ENCODE results near the gene TRIM6.
"Not testable (repeated sequence)": the region's sequence is repeated elsewhere in the genome, so short reads cannot be mapped to it uniquely, and the experiment has no call there.

Gene TRIM6, protein sequence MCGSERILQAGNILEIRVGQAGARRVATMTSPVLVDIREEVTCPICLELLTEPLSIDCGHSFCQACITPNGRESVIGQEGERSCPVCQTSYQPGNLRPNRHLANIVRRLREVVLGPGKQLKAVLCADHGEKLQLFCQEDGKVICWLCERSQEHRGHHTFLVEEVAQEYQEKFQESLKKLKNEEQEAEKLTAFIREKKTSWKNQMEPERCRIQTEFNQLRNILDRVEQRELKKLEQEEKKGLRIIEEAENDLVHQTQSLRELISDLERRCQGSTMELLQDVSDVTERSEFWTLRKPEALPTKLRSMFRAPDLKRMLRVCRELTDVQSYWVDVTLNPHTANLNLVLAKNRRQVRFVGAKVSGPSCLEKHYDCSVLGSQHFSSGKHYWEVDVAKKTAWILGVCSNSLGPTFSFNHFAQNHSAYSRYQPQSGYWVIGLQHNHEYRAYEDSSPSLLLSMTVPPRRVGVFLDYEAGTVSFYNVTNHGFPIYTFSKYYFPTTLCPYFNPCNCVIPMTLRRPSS

DNA sequence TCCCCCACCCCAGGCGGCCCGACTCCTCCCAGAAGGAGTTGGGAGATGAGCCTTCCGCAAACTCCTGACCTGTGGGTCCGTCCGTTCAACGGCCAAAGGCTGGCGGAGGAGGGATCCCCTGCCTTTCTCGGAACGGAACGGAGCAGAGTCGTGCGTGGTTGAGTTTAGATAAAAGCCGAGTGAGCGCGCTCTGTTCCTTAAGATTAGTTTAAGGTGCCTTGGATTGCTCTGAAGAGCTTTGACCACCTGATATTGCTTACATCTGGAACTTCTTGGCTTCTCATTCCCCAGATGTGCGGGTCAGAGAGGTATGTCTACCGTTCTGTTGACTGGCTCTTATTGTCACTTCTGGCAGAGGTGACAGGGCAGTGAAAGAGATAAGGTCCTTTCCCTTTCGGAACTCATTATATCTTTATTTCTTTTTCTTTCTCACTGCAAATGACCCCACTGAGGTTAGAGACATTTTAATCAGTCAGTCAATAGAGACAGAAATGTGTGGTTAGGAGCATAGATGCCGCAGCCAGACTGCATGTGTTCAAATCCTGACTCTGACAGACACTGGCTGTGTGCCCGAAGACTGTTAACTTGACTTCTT lies at the start of gene TRIM6:
Gene TRIM6, plus strand, starts transcription at position 31 of the 595 bp plus-strand sequence. Its CDS starts 261 bp downstream, at position 292.
- DNase-seq: no peak

GRCh38 chr11:5547982-5548381 lies 48.5 kb upstream of the TRIM6 start:
- no peak for DNase-seq

GRCh38 chr11:5548440-5548839 lies 48.0 kb upstream of the TRIM6 start, which contains the start of gene OR52H1:
Gene OR52H1, minus strand, starts transcription at chr11:5548540. Its CDS starts 3,035 bp downstream, at chr11:5545505.
- DNase-seq: no peak

- no peak for DNase-seq
These were observed 45.9 kb upstream of the TRIM6 start for GRCh38 chr11:5550440-5551095.

GRCh38 chr11:5553343-5553742 lies 43.1 kb upstream of the TRIM6 start:
- DNase-seq: no peak

DNA sequence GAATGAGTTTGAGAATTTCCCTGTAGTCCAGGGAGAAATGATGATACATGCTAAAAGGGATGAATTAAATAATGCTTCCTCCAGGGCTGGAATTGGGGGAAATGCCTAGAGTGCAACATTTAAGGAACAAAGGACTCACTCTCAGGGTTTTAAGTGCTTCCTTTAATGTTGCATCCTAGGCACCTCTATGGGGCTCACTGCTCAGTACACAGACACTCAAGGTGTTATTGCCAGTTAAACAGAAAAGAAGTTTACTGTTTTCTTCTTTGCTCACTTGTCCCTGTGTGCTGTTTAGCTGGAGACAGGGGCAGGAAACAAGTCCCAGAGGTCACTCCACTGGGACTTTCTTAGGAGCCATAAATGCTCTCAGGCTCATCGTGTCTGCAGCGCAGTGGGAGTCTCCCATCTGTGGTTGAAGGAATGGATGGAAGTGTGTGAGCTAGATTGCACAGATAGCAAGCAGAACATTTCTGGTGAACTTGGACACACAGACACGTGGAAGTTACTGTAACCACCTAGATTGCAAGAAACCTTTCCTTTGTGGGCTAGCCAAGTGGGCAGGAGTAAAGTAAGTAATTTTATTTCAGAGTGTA lies 39.7 kb upstream of the TRIM6 start:
- no peak for DNase-seq

DNA sequence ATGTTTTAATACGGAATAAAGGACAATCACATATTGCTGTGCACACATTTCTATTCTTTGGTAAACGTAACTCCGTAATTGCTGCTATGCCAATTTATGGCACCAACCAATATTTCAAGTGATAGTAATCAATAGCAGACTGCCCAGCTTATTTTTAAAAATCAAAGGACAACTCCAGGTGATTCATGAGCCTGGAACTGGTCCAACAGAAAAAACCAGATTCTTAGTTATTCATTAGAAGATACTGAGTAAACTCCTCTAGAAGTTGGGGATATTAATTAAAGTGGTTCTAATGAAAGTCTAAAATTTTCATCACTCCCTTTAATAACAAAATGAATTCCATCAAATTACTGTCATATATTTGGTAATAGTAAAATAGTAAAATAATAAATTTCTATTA lies 38.7 kb upstream of the TRIM6 start:
- DNase-seq: no peak

- DNase-seq: no peak
These were observed 32.0 kb upstream of the TRIM6 start for GRCh38 chr11:5564259-5565019.

- DNase-seq: no peak
These were observed 21.8 kb upstream of the TRIM6 start for GRCh38 chr11:5574654-5575053.

- no peak for DNase-seq
These were observed 21.3 kb upstream of the TRIM6 start for GRCh38 chr11:5575152-5575551.

DNA sequence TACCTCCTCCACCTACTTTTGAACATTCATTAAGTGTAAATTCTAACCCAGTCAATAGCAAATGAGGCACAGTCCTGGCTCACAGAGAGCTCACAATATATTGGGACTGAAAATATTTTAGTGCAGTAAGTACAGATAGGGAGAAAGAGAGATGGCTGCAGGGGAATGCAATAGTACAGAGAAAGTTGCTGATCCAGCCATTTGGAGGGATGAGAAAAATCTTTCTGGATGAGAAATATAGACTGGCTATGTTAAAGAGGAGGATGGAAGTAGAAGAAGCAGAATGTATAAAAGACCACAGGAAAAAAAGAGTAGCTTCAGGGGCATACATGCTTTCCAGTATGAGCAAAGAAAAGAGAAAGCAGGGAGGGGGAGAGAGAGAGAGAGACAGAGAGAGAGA lies 19.3 kb upstream of the TRIM6 start:
- no peak for DNase-seq

DNA sequence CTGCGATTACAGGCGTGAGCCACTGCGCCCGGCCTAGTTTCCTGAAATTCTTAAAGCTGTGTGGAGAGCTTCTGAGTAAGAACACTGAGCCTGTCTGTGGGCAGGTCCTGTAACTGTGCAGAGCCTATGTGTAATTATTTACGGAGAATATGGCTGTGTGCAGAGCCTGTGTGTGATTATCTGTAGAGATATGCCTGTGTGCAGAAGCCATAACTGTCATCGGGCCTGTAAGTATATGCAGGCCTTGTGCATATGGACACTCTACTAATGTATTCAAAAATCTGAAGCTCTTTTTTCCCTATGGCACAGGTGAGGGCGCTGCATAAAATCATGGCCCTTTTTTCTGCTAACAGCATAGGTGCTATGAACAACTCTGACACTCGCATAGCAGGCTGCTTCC lies 15.9 kb upstream of the TRIM6 start, which contains the start of gene OR52B6:
Gene OR52B6, plus strand, starts transcription at position 301 of the 400 bp plus-strand sequence. Its CDS starts 0 bp downstream, at position 301.
- no peak for DNase-seq

DNA sequence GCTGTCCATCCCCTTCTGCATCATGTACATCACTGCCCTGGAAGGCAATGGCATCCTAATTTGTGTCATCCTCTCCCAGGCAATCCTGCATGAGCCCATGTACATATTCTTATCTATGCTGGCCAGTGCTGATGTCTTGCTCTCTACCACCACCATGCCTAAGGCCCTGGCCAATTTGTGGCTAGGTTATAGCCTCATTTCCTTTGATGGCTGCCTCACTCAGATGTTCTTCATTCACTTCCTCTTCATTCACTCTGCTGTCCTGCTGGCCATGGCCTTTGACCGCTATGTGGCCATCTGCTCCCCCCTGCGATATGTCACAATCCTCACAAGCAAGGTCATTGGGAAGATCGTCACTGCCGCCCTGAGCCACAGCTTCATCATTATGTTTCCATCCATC lies 15.4 kb upstream of the TRIM6 start:
- no peak for DNase-seq

DNA sequence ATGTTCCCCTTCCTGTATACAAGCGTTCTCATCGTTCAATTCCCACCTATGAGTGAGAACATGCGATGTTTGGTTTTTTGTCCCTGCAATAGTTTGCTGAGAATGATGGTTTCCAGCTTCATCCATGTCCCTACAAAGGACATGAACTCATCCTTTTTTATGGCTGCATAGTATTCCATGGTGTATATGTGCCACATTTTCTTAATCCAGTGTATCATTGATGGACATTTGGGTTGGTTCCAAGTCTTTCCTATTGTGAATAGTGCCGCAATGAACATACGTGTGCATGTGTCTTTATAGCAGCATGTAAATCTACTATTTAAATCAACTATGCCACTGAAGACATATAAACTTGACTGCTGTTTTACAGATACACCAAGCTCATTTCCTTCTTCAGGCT lies 12.0 kb upstream of the TRIM6 start:
- not testable (repeated sequence) for DNase-seq

DNA sequence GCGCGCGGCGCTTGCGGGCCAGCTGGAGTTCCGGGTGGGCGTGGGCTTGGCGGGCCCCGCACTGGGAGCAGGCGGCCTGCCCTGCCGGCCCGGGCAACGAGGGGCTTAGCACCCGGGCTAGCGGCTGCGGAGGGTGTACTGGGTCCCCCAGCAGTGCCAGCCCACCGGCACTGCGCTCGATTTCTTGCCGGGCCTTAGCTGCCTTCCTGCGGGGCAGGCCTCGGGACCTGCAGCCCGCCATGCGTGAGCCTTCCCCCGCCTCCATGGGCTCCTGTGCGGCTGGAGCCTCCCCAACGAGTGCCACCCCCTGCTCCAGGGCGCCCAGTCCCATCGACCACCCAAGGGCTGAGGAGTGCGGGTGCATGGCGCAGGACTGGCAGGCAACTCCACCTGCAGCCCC lies 6.5 kb upstream of the TRIM6 start:
- DNase-seq: not testable (repeated sequence)

- no peak for DNase-seq
These were observed 4.8 kb upstream of the TRIM6 start for GRCh38 chr11:5591613-5592012.

- DNase-seq: no peak
These were observed 3.8 kb upstream of the TRIM6 start for GRCh38 chr11:5592615-5593014.

DNA sequence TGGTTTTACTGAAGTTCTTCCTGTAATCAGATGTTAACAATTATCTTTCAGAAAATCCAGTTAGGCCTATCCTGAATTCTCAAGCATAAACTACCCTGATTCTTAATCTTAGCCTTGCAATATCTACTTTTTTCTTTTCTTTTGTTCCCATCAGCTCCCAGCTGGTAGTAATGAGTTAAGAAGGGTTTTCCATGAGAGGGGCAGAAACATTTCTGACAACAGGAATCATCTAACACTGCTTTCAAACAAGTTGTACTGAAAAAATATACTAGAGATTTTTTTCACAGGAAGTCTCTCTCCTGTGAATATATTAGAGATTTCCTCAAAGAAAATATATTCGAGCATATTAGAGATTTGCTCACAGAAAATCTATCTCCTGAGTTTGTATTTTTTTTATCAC lies 3.3 kb upstream of the TRIM6 start:
- DNase-seq: no peak

- no peak for DNase-seq
These were observed 1.5 kb downstream of the TRIM6 start for GRCh38 chr11:5597953-5598352.

DNA sequence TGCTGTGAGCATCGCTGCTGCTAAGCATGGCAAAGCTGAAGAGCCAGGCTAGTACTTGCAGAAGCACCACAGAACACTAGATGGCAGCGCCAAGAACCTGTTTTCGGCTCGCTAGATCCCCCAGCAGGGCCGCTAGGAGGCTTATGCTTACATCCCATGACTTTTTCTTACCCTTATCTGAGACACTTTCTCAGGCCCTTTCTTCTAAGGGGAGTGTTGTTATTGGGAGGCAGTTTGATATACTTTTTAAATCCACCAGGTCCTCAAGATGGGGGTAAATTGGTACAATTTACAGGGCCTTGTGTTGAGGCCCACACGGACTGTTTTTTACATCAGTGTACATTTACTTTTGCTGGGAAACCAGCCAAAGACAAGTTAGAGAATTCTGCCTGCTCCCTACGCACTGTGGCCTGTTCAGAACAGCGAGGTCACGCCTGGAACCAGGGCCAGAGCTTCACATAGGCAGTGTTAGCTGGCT lies 4.0 kb downstream of the TRIM6 start:
- DNase-seq: no peak

GRCh38 chr11:5602791-5603190 lies 6.4 kb downstream of the TRIM6 start:
- DNase-seq: not testable (repeated sequence)

GRCh38 chr11:5603326-5603725 lies 6.9 kb downstream of the TRIM6 start:
- no peak for DNase-seq
